Measurements from ENCODE around the gene COBL.

Gene COBL

GRCh38 chr7:51012569-51013217, 303.9 kb downstream of the COBL start:
- H2AFZ ChIP-seq, result no peak overlapping the region
- H3K27me3 ChIP-seq (ENCODE audit: control insufficient read depth, insufficient read depth, low read length), result no peaks in the 10 kb centered on the region
- no peak overlapping the region for H3K4me3 ChIP-seq (ENCODE audit: low read depth, low read length)
- peaks cover 9% of the 10 kb centered on the region for H3K4me1 ChIP-seq
- no peak overlapping the region for H3K9ac ChIP-seq
- TF ChIP-seq CTCF (IDR thresholded peaks at IDR 0.05), result no peak
- no peaks in the 10 kb centered on the region for H3K79me2 ChIP-seq
- H3K36me3 ChIP-seq (ENCODE audit: control insufficient read depth, insufficient read depth, low read length), result no peaks in the 10 kb centered on the region
- no peak overlapping the region for H3K27ac ChIP-seq
- H3K4me2 ChIP-seq (ENCODE audit: low read length), result no peak overlapping the region
- no peaks in the 10 kb centered on the region for H3K9me3 ChIP-seq (ENCODE audit: control insufficient read depth, low read length)

GRCh38 chr7:51011710-51012350, 304.8 kb downstream of the COBL start:
- Histone ChIP-seq H3K27me3 (ENCODE audit: control insufficient read depth, insufficient read depth, low read length) (no peaks in the 10 kb centered on the region), H3K4me3 (ENCODE audit: low read depth, low read length) (no peak overlapping the region), H3K9ac (no peak overlapping the region), H3K9me3 (ENCODE audit: control insufficient read depth, low read length) (no peaks in the 10 kb centered on the region), H3K79me2 (no peaks in the 10 kb centered on the region), H3K4me1 (peaks cover 9% of the 10 kb centered on the region), H3K4me2 (ENCODE audit: low read length) (no peak overlapping the region), H2AFZ (no peak overlapping the region), H3K36me3 (ENCODE audit: control insufficient read depth, insufficient read depth, low read length) (no peaks in the 10 kb centered on the region), H3K27ac (no peak overlapping the region)
- TF ChIP-seq CTCF (IDR thresholded peaks at IDR 0.05), result no peak

GRCh38 chr7:51010534-51010933, 306.1 kb downstream of the COBL start:
- Histone ChIP-seq H2AFZ (no peak overlapping the region), H3K79me2 (no peaks in the 10 kb centered on the region), H3K4me1 (peaks cover 9% of the 10 kb centered on the region), H3K4me3 (ENCODE audit: low read depth, low read length) (no peak overlapping the region), H3K36me3 (ENCODE audit: control insufficient read depth, insufficient read depth, low read length) (no peaks in the 10 kb centered on the region), H3K9me3 (ENCODE audit: control insufficient read depth, low read length) (no peaks in the 10 kb centered on the region), H3K4me2 (ENCODE audit: low read length) (no peak overlapping the region), H3K27ac (no peak overlapping the region), H3K27me3 (ENCODE audit: control insufficient read depth, insufficient read depth, low read length) (no peaks in the 10 kb centered on the region), H3K9ac (no peak overlapping the region)
- no peak for TF ChIP-seq CTCF (IDR thresholded peaks at IDR 0.05)

- Histone ChIP-seq H3K9ac (no peak overlapping the region), H3K27me3 (ENCODE audit: control insufficient read depth, insufficient read depth, low read length) (no peaks in the 10 kb centered on the region), H3K27ac (no peak overlapping the region), H3K4me1 (peaks cover 9% of the 10 kb centered on the region), H3K79me2 (no peaks in the 10 kb centered on the region), H3K4me2 (ENCODE audit: low read length) (no peak overlapping the region), H3K36me3 (ENCODE audit: control insufficient read depth, insufficient read depth, low read length) (no peaks in the 10 kb centered on the region), H2AFZ (peak overlapping the region; percentile 40), H3K4me3 (ENCODE audit: low read depth, low read length) (no peak overlapping the region), H3K9me3 (ENCODE audit: control insufficient read depth, low read length) (no peaks in the 10 kb centered on the region)
- TF ChIP-seq CTCF (IDR thresholded peaks at IDR 0.05), result no peak
Observed at GRCh38 chr7:51009716-51010496, 306.7 kb downstream of the COBL start.
